WTC11 (cell line): ENCODE measurements around the gene LRMDA. TPM values are rescaled to one million over a fixed set of nuclear protein-coding genes. Genes with fewer than 3 reads are reported as not detected.
A peak's percentile ranks its signal among the peaks of the same experiment; 100 is the strongest.

Experiments
- ATAC-seq: fragments of 200-7000 bp; cut with Tn5 transposase; 2 replicates; pipeline ENCODE4 v1.10.0; 2021; ENCODE audit warnings: mild to moderate bottlenecking, moderate library complexity
- CTCF ChIA-PET: fragments of 300-600 bp; sonication (Branson Sonifier 250); formaldehyde crosslinking; loops from one replicate; lab custom pipeline; 2021; ENCODE audit warnings: antibody characterized with exemption; lab: Charles Lee
- POLR2A ChIA-PET: fragments of 350-600 bp; sonication (Branson Sonifier 250); formaldehyde crosslinking; loops from one replicate; lab custom pipeline; 2021; ENCODE audit warnings: antibody characterized with exemption; lab: Charles Lee
- DNase-seq: peaks from one replicate; pipeline ENCODE4 v3.0.0; 2021; ENCODE audit warnings: low spot score
- H3K27ac Mint-ChIP-seq: 2 replicates; pipeline ENCODE4 v1.8.0; 2021; ENCODE audit warnings: mixed read lengths
- H3K27me3 Mint-ChIP-seq: 2 replicates; pipeline ENCODE4 v1.8.0; 2021; ENCODE audit warnings: low read depth, mild to moderate bottlenecking, moderate library complexity, mixed read lengths
- H3K36me3 Mint-ChIP-seq: 2 replicates; pipeline ENCODE4 v1.8.0; 2021; ENCODE audit warnings: mixed read lengths
- H3K4me1 Mint-ChIP-seq: 2 replicates; pipeline ENCODE4 v1.8.0; 2022; ENCODE audit warnings: mixed read lengths
- H3K4me3 Mint-ChIP-seq: 2 replicates; pipeline ENCODE4 v1.8.0; 2021; ENCODE audit warnings: mild to moderate bottlenecking, moderate library complexity, mixed read lengths
- H3K9me3 Mint-ChIP-seq: 2 replicates; pipeline ENCODE4 v1.8.0; 2021; ENCODE audit warnings: mixed read lengths
- ATF3 ChIP-seq: sonication (generic); formaldehyde crosslinking; conservative IDR thresholded peaks from 2 replicates; pipeline ENCODE4 v1.8.1; 2022; ENCODE audit warnings: mild to moderate bottlenecking, missing genetic modification reagents
- CTCF ChIP-seq: fragments of 200-600 bp; IDR thresholded peaks from 2 replicates; pipeline ENCODE4 v1.8.0; 2022; ENCODE audit warnings: antibody characterized with exemption
- ELF4 ChIP-seq: sonication (generic); formaldehyde crosslinking; IDR thresholded peaks from 2 replicates; pipeline ENCODE4 v1.8.1; 2022; ENCODE audit warnings: low read depth, mild to moderate bottlenecking, moderate library complexity, missing genetic modification reagents
- ETV6 ChIP-seq: sonication (generic); formaldehyde crosslinking; IDR thresholded peaks from 2 replicates; pipeline ENCODE4 v1.8.1; 2022; ENCODE audit warnings: mild to moderate bottlenecking, missing genetic modification reagents
- FOXJ3 ChIP-seq: sonication (generic); formaldehyde crosslinking; IDR thresholded peaks from 2 replicates; pipeline ENCODE4 v1.9.0; 2021; ENCODE audit warnings: missing genetic modification reagents, mild to moderate bottlenecking, borderline replicate concordance
- FOXP4 ChIP-seq: sonication (generic); formaldehyde crosslinking; IDR thresholded peaks from 2 replicates; pipeline ENCODE4 v1.8.0; 2022; ENCODE audit warnings: mild to moderate bottlenecking, missing genetic modification reagents
- NFE2L1 ChIP-seq: sonication (generic); formaldehyde crosslinking; IDR thresholded peaks from 2 replicates; pipeline ENCODE4 v1.8.1; 2023; ENCODE audit warnings: missing genetic modification reagents
- PRDM15 ChIP-seq: sonication (generic); formaldehyde crosslinking; IDR thresholded peaks from 2 replicates; pipeline ENCODE4 v1.8.0; 2022; ENCODE audit warnings: missing genetic modification reagents
- ZNF671 ChIP-seq: fragments of 250-450 bp; sonication (Bioruptor Pico); IDR thresholded peaks from 2 replicates; pipeline ENCODE4 v1.8.0; 2021; ENCODE audit warnings: mild to moderate bottlenecking
- ZSCAN18 ChIP-seq: fragments of 250-450 bp; sonication (Bioruptor Pico); IDR thresholded peaks from 2 replicates; pipeline ENCODE4 v2.1.2; 2022; ENCODE audit warnings: mild to moderate bottlenecking, moderate library complexity
- total RNA-seq: library from RNA; stranded (reverse); gene quantifications from 3 replicates; pipeline ENCODE4 v1.2.3, GENCODE V29; 2021

LRMDA gene
- total RNA-seq, 1 experiment from 2014 or later = 0.92 TPM

GRCh38 chr10:75650648-75651047 lies 219.2 kb downstream of the LRMDA start:
- H3K27me3 Mint-ChIP-seq = peaks cover 56% of the 10 kb centered on the region
- CTCF ChIA-PET = interaction anchor here (1.3 to 4.0 kb wide), 4 partner anchors 250 to 364 kb away, joined by 3 to 30 read pairs (median 12); partner anchors contain the start of gene ZNF503
- POLR2A ChIA-PET = no interaction called here

More at GRCh38 chr10:75650648-75651047, 219.2 kb downstream of the LRMDA start:
- TF ChIP-seq ATF3 (CRISPR knock-in tag) = no peak
- no peak for TF ChIP-seq FOXJ3
- TF ChIP-seq CTCF = no peak
- TF ChIP-seq PRDM15 (CRISPR knock-in tag) = no peak
- TF ChIP-seq ZNF671 = no peak
- TF ChIP-seq ELF4 = no peak
- no peak for TF ChIP-seq FOXP4 (CRISPR knock-in tag)
- TF ChIP-seq ETV6 (CRISPR knock-in tag) = no peak
- no peak for TF ChIP-seq NFE2L1 (CRISPR knock-in tag)
- TF ChIP-seq ZSCAN18 = no peak
- H3K4me1 Mint-ChIP-seq = peaks cover 2% of the 10 kb centered on the region; the same call in 1 of the 2 replicates
- ATAC-seq (peak; percentile 50; the same call in 1 of the 2 replicates), DNase-seq (no peak)
- H3K9me3 Mint-ChIP-seq = no peaks in the 10 kb centered on the region
- H3K36me3 Mint-ChIP-seq = no peaks in the 10 kb centered on the region
- H3K4me3 Mint-ChIP-seq = no peak overlapping the region
- H3K27ac Mint-ChIP-seq = no peak overlapping the region
